Subcutaneous abdominal adipose tissue (tissue), 5 donors: ENCODE results near the gene TAF3.

Experiments used
- H3K27ac ChIP-seq: one replicate; pipeline ENCODE4 v1.7.0; 2013; ENCODE audit warnings: low read depth, mild to moderate bottlenecking, inconsistent platforms, low read length, moderate library complexity
- H3K27me3 ChIP-seq, 5 donors: one replicate each; pipeline ENCODE4 v1.7.0; 2013; ENCODE audit warnings: low read length in 5 of 5, inconsistent platforms in 1 of 5; ENCODE audit not compliant: control insufficient read depth in 5 of 5, insufficient read depth in 4 of 5
- H3K36me3 ChIP-seq, 5 donors: one replicate each; pipeline ENCODE4 v1.7.0; 2013; ENCODE audit warnings: low read length in 5 of 5; ENCODE audit not compliant: control insufficient read depth in 5 of 5, insufficient read depth in 5 of 5
- H3K4me1 ChIP-seq, 5 donors: one replicate each; pipeline ENCODE4 v1.7.0; 2013; ENCODE audit warnings: low read length in 5 of 5, mild to moderate bottlenecking in 3 of 5, moderate library complexity in 1 of 5; ENCODE audit not compliant: control insufficient read depth in 5 of 5, insufficient read depth in 5 of 5
- H3K4me3 ChIP-seq, 5 donors: one replicate each; pipeline ENCODE4 v1.7.0; 2013; ENCODE audit warnings: low read length in 5 of 5, low read depth in 1 of 5
- H3K9ac ChIP-seq, 5 donors: one replicate each; pipeline ENCODE4 v1.7.0; 2013; ENCODE audit warnings: low read length in 5 of 5, mild to moderate bottlenecking in 4 of 5, moderate library complexity in 3 of 5
- H3K9me3 ChIP-seq, 5 donors: one replicate each; pipeline ENCODE4 v1.7.0; 2013; ENCODE audit warnings: low read length in 5 of 5; ENCODE audit not compliant: control insufficient read depth in 5 of 5
- donor health status: healthy.
- donor health status: healthy.
- donor health status: healthy.
- donor health status: healthy.
- donor health status: healthy.

The TAF3 gene

GRCh38 chr10:7942859-7943258 lies 124.6 kb downstream of the TAF3 start:
- Histone ChIP-seq H3K36me3 (no peaks in the 10 kb centered on the region), H3K9me3 (peaks cover 0 to 11% (median 0%) of the 10 kb centered on the region in 5 donors), H3K27ac (no peak overlapping the region), H3K4me3 (no peak overlapping the region), H3K9ac (no peak overlapping the region), H3K27me3 (no peaks in the 10 kb centered on the region), H3K4me1 (no peaks in the 10 kb centered on the region)

DNA sequence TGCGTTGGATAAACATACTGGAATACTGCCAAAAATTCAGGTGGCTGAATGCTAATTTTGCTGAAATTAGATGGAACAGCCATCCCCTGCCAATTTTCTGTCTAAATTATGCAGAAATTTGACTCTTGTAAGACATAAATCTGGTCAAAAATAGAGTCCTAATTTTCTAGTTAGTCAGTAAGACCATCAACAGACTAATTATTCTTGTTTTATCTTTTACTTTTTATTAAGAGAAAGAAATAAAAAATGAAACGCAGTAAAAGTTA lies 125.8 kb downstream of the TAF3 start:
- H3K36me3 ChIP-seq = no peaks in the 10 kb centered on the region
- no peak overlapping the region for H3K4me3 ChIP-seq
- H3K27ac ChIP-seq = no peak overlapping the region
- no peaks in the 10 kb centered on the region for H3K27me3 ChIP-seq
- no peaks in the 10 kb centered on the region for H3K4me1 ChIP-seq
- H3K9ac ChIP-seq = no peak overlapping the region
- peaks cover 0 to 9% (median 0%) of the 10 kb centered on the region in 5 donors for H3K9me3 ChIP-seq

- Histone ChIP-seq H3K4me1 (no peaks in the 10 kb centered on the region), H3K27ac (no peak overlapping the region), H3K9ac (no peak overlapping the region), H3K4me3 (no peak overlapping the region), H3K36me3 (no peaks in the 10 kb centered on the region), H3K9me3 (peaks cover 0 to 5% (median 0%) of the 10 kb centered on the region in 5 donors), H3K27me3 (no peaks in the 10 kb centered on the region)
Observed at GRCh38 chr10:7944537-7944936, 126.2 kb downstream of the TAF3 start.

DNA sequence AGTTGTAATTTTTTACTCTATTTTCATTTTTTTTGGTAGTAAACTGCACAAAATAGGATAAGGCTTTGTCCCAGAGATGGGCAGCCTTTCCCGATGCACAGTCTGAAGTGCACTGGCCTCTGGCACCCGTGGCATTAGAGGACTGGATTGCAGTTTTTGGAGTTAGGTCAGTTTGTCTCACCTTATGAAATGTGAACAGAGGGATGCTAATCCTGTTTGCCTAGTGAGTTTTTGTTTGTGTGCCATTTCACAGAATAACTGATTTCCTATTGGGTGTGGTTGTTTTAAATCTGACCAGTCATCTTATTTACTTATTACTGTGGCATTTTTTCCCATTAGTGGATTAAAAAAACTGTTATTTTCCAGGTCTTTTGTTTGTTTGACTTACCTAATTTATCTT lies 126.7 kb downstream of the TAF3 start:
- H3K36me3 ChIP-seq = no peaks in the 10 kb centered on the region
- no peaks in the 10 kb centered on the region for H3K27me3 ChIP-seq
- H3K4me1 ChIP-seq = no peaks in the 10 kb centered on the region
- peaks cover 0 to 1% (median 0%) of the 10 kb centered on the region in 5 donors for H3K9me3 ChIP-seq
- H3K27ac ChIP-seq = no peak overlapping the region
- no peak overlapping the region for H3K9ac ChIP-seq
- no peak overlapping the region for H3K4me3 ChIP-seq

GRCh38 chr10:7945469-7946187 lies 127.3 kb downstream of the TAF3 start:
- Histone ChIP-seq H3K27ac (no peak overlapping the region), H3K4me1 (no peaks in the 10 kb centered on the region), H3K9ac (no peak overlapping the region), H3K4me3 (no peak overlapping the region), H3K9me3 (no peaks in the 10 kb centered on the region), H3K36me3 (no peaks in the 10 kb centered on the region), H3K27me3 (no peaks in the 10 kb centered on the region)

DNA sequence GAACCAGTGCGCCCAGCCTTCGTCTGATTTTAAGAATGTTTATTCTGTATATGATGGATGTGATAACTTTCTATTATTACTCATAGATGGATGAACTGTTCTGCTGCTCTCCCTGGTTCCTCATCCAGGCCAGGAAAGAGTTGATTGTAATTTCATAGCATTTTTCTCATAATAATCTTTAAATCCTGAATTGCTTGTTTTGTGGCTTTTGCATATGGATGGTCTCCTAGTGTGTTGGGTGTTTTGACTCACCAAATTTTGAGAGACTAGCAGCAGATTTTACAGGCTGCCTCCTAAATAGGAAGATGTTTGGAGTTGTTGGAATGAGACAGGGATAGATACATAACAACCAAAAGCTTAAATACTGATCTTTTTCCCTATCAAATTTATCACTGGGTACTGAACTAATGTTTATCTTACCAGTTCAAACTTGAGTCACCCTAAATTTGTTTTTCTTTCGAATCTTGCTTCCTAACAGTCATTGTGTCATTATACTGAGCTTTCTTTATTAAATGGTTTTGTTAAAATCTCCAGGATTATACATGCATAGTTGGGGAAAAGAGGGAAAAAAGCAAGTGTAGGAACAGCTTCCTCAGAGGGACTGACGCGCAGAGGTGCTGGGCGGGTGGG lies 130.2 kb downstream of the TAF3 start:
- H3K27ac ChIP-seq = no peak overlapping the region
- no peaks in the 10 kb centered on the region for H3K36me3 ChIP-seq
- peaks cover 0 to 8% (median 0%) of the 10 kb centered on the region in 5 donors for H3K9me3 ChIP-seq
- H3K4me3 ChIP-seq = no peak overlapping the region
- H3K27me3 ChIP-seq = no peaks in the 10 kb centered on the region
- H3K9ac ChIP-seq = no peak overlapping the region
- no peaks in the 10 kb centered on the region for H3K4me1 ChIP-seq

- Histone ChIP-seq H3K36me3 (no peaks in the 10 kb centered on the region), H3K27me3 (no peaks in the 10 kb centered on the region), H3K4me3 (no peak overlapping the region), H3K4me1 (peaks cover 0 to 2% (median 0%) of the 10 kb centered on the region in 5 donors), H3K9ac (no peak overlapping the region), H3K9me3 (peaks cover 0 to 8% (median 0%) of the 10 kb centered on the region in 5 donors), H3K27ac (no peak overlapping the region)
Observed at GRCh38 chr10:7950981-7951847, 132.9 kb downstream of the TAF3 start.

- Histone ChIP-seq H3K27me3 (no peaks in the 10 kb centered on the region), H3K9ac (no peak overlapping the region), H3K4me1 (peaks cover 0 to 10% (median 9%) of the 10 kb centered on the region in 5 donors)
Observed at GRCh38 chr10:7952266-7952665, 134.0 kb downstream of the TAF3 start.

DNA sequence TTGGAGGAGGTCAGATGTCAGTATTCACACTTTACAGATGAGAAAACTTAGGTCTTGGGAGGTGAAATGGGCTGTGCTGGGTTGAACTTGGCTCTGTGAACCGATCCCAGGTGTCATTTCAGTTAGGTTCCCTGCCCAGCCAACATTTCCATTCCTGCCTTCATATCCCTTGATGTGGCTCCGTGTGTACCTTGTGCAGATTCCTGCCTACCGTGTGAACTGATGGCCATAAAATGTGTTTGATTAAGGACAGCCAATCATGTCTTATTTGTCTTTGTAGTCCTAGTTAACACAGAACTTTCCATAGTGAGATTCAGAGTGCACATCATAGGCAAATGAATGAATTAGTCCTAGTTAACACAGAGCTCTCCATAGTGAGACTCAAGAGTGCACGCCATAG lies 135.1 kb downstream of the TAF3 start:
- H3K36me3 ChIP-seq = no peaks in the 10 kb centered on the region
- peaks cover 0 to 10% (median 9%) of the 10 kb centered on the region in 5 donors for H3K4me1 ChIP-seq
- no peaks in the 10 kb centered on the region for H3K27me3 ChIP-seq
- no peak overlapping the region for H3K4me3 ChIP-seq
- peaks cover 0 to 8% (median 0%) of the 10 kb centered on the region in 5 donors for H3K9me3 ChIP-seq
- no peak overlapping the region for H3K27ac ChIP-seq
- H3K9ac ChIP-seq = no peak overlapping the region

More at GRCh38 chr10:7952266-7952665, 134.0 kb downstream of the TAF3 start:
- peaks cover 0 to 8% (median 0%) of the 10 kb centered on the region in 5 donors for H3K9me3 ChIP-seq
- no peak overlapping the region for H3K4me3 ChIP-seq
- no peaks in the 10 kb centered on the region for H3K36me3 ChIP-seq
- H3K27ac ChIP-seq = no peak overlapping the region

DNA sequence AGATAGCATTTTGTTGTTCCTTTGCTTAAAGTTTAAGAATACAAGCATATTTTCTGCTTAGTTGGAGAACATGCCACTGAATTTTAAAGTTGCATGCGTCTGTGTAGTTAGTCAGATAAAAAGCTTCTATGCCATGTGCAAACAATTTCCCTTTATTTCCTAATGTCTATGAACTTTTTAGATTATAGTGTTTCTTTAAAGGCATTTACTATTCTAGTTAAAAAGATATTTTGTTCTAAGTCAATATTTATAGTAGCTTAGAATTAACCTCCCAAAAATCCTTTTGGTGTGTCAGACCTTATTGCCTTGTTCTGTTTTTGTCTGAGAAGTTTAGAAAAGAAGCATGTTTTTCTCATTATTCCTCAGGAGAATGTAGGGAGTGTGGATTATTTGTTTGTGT lies 137.1 kb downstream of the TAF3 start:
- no peak overlapping the region for H3K9ac ChIP-seq

More for the DNA sequence above, 137.1 kb downstream of the TAF3 start:
- peaks cover 0 to 10% (median 9%) of the 10 kb centered on the region in 5 donors for H3K4me1 ChIP-seq
- H3K9me3 ChIP-seq = peaks cover 0 to 8% (median 0%) of the 10 kb centered on the region in 5 donors
- H3K4me3 ChIP-seq = no peak overlapping the region
- no peaks in the 10 kb centered on the region for H3K36me3 ChIP-seq
- H3K27me3 ChIP-seq = no peaks in the 10 kb centered on the region
- no peak overlapping the region for H3K27ac ChIP-seq
